GM18907 (cell line): ENCODE measurements around the gene ATOSA.

Experiments
- ATAC-seq: cut with Tn5 transposase; IDR thresholded peaks from one replicate; pipeline ENCODE4 v1.9.1; 2021; ENCODE audit warnings: mild to moderate bottlenecking, moderate library complexity; ENCODE audit not compliant: unreplicated experiment

Gene ATOSA, protein sequence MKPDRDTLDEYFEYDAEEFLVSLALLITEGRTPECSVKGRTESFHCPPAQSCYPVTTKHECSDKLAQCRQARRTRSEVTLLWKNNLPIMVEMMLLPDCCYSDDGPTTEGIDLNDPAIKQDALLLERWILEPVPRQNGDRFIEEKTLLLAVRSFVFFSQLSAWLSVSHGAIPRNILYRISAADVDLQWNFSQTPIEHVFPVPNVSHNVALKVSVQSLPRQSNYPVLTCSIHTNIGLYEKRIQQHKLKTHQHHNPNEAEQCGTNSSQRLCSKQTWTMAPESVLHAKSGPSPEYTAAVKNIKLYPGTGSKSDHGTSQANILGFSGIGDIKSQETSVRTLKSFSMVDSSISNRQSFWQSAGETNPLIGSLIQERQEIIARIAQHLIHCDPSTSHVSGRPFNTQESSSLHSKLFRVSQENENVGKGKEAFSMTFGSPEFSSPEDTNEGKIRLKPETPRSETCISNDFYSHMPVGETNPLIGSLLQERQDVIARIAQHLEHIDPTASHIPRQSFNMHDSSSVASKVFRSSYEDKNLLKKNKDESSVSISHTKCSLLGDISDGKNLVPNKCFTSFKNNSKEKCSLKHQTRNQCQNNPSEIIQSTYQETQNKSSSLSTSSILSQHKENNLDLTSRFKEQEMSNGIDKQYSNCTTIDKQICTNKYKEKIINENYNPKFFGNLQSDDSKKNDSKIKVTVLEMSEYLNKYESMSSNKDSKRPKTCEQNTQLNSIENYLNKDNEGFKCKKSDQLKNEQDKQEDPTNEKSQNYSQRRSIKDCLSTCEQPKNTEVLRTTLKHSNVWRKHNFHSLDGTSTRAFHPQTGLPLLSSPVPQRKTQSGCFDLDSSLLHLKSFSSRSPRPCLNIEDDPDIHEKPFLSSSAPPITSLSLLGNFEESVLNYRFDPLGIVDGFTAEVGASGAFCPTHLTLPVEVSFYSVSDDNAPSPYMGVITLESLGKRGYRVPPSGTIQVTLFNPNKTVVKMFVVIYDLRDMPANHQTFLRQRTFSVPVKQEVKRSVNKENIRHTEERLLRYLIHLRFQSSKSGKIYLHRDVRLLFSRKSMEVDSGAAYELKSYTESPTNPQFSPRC

DNA sequence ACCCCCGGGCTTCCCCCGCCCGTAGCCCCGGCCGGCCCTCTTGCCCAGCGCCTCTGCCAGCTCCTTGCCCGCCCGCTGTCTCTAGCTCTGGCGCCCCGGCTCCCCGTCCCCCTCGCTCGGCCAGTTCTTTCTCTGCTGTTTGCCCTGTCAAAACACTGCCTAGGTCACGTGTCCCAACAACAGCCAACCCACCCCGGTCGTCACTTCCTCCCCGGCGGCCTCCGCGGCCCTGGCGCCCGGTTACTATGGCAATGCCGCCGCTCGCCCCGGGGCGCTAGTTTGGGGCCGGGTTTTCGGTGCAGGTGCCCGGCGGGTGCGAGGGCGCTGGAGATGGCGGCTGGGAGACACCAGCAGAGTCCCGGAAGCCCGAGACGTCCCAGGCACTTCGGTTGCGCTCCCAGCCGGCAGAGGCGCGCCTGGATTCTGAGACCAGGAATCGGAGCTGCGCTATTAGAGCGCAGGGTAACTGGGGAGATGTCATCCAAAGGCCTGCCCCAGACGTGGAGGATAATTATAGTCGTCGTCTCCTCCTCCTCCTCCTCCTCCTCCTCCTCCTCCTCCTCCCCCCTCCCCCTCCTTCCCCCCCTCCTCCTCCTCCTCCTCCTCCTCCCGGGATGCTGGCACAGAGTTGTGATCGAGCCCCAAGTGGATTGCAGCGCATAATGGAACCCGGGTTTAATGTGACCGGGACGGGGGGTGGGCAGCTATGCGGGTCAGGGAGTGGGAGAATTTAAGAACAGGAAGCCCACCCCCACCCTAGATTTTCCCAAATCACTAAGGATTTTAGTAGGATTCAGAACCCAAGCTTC, at the start of gene ATOSA:
Gene ATOSA, minus strand, starts transcription at position 157 of the 809 bp plus-strand sequence. CDS start 1,367 bp downstream, outside the sequence.
- ATAC-seq, result peak; percentile 75

DNA sequence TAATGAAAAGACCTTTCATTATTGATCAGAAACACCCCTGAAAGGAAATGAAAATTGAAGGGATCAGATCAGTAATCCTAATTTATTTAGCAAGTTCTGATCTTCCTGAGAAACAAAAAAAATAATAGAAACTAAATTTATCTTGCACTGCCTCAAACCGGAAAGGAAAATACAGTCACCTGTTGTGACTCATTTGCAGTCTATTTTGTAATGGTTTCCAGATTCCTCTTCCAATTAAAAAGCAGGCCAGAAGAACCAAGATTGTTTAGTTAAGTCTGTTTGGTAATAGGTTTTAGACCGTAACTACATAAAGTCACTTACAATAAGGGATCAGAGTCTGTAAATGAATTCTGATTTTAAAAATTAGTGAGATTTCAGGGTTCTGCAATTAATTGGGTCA, 49.7 kb upstream of the ATOSA start:
- no peak for ATAC-seq

DNA sequence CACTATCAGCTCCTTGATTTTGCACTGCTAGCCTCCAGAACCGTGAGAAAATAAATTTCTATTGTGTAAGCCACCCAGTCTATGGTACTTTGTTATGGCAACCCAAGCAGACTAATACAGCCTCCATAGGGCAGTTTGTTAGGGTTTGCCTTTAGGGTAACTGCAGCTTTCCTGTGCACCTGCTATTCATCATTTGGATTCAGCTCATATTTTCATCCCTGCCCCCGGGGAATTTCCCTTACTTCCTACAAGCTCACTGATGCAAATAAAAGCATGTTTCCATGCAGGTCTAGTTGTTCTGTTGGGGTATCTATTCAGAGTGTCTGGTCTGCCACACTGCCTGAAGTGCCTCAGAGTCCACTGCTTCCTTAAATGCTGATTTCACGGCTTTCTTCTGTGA, 48.6 kb upstream of the ATOSA start:
- no peak for ATAC-seq

DNA sequence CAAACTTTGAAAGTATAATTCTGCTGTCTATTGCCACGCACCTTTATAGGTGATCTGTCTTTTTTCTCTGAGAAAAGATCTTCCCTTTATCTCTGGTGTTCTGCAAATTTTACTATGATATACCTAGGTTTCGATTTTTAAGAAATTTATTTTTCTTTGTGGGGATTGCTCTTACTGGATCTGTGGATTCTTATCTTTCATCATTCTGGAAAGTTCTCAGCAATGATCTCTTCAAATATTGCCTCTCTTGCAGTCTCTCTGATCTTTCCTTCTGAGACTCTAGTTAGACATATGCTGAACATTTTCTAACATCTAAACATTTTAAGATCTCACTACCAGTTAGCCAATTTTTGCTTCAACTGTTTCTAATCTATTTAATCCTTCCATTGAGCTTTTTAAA, 47.0 kb upstream of the ATOSA start:
- no peak for ATAC-seq

DNA sequence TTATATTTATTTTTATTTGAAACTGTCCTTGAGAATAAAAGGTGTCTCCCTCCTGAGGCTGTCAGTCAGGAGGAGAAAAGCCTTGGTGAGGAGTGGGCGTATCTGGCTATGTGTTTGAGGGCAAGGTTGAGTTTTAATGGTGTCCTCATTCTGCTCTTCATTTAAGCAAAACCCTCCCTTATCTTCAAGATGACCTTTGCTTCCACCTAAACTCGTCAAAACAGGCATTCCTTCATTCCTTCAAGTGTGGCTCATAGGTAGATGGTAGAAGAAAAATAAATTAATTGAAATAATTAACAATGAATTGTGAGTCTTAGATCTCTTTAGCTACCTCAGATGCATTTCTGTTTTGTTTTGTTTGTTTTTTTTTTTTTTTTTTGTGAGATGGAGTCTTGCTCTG, 39.4 kb upstream of the ATOSA start:
- ATAC-seq, result no peak

DNA sequence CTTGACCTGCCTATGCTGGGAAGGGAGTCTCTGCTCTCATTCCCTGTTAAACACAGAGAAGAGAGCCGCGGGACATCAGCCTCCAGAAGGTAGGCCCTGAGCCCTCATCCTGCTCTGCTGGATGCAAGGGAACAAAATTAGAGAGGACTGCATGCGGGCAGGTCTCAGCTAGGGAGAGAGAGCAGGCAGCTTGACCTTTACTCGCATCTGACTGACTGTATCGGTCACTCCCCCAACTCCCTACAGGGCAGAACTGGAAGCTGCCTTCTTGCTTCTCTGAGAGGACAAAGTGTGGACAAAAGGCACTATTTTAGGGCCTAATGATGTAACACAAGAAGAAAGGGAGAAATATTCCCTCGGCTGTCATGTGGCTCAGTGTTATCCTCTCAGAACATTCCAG, 38.7 kb upstream of the ATOSA start:
- ATAC-seq, result no peak

DNA sequence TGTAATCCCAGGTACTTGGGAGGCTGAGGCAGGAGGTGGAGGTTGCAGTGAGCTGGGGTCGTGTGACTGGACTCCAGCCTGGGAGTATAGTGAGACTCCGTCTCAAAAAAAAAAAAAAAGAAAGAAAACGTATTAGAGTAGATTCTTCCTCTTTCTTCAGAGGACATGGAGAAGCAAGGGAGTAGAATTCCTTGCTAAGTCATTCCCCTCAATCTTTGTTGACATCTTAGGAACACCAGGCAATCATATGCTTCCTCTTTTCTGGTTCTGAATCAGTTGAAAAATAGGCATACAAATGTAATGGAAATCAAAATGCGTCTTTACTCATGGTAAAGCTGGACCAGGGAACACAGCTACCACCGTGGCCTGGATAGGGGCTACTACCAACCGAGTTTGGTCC, 38.3 kb upstream of the ATOSA start:
- ATAC-seq, result no peak

DNA sequence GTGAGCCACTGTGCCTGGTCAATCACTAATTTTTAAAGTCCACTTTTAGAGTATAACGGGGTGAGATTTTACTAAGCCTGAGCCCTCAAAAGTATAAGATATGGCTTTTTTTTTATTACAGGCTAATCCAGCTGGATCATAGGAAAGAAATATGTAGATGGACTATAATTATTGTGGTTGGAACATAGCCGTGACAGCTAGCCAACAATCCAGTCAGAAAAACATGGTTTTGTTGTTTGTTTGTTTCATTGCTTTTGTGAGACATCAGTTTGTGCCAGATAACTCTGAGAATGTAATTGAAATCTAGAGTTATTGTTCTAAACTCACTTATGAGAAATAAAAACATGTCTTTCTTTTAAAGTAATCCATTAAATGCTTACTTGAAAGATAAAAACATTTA, 37.3 kb upstream of the ATOSA start:
- ATAC-seq, result no peak

DNA sequence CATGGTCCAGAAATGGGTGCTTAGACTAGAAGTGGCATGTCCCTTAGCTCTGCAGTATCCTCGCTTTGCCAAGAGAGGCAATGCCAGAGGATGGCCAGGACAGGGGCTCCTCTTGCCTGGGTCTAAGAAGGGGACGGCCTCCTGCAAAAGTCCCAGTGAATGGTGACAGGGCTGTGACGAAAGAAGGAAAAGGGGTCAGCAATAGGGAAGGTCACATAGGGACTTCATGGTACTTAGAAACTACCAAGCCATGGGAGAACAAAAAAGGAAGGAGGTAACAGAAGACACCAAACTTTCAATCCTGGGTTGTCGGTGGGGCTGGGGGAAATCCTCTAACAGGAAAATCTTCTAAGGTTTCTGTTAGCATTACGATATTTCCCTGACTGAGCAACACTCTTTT, 36.2 kb upstream of the ATOSA start:
- ATAC-seq, result no peak

DNA sequence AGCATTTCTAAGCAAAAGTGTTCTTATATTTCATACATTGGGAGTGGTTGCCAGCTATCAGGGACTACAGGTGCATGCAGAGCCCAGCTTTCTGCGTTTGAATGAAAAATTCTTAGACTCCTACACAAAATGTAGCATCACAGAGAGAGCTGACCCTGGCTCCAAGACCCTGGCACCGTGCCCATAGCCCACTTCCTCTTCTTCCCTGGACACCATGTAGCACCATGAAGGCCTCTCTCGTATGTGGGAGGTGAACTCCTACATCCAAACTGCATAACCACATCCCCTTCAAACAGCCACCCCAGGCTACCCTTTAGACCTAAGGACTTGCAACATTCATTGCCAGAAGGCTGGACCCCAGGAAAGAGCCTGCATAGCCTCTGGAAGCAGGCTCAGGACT, 35.8 kb upstream of the ATOSA start:
- ATAC-seq, result no peak

DNA sequence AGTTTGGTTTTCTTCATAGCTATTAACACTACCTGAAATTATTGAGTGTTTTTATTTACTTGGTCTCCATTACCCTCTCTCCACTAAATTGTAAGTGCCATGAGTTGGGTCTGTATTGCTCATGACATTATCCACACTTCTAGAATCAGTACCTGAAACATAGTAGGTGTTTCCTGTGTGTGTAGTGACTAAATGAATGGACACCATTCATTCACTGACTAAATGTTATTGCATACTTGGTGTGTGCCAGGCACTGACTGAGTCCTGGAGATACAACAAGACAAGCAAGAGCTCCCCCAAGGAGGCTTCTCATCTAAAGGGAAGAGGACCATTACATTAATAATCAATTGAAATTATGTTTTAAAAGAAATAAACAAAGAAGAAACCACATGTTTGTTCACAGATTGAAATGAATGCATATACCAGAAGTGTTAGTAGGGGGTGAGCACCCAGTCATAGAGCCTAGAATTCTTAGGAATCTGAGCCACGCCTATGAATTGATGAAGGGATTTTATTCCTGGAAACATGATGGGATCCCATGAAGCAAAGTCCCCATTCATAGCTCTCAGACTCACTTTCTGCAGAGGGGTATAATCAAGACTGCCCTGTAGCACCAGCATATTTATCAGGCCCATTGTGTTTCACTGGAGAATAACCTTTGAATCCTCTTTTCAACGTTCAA, 31.7 kb upstream of the ATOSA start:
- ATAC-seq, result no peak

DNA sequence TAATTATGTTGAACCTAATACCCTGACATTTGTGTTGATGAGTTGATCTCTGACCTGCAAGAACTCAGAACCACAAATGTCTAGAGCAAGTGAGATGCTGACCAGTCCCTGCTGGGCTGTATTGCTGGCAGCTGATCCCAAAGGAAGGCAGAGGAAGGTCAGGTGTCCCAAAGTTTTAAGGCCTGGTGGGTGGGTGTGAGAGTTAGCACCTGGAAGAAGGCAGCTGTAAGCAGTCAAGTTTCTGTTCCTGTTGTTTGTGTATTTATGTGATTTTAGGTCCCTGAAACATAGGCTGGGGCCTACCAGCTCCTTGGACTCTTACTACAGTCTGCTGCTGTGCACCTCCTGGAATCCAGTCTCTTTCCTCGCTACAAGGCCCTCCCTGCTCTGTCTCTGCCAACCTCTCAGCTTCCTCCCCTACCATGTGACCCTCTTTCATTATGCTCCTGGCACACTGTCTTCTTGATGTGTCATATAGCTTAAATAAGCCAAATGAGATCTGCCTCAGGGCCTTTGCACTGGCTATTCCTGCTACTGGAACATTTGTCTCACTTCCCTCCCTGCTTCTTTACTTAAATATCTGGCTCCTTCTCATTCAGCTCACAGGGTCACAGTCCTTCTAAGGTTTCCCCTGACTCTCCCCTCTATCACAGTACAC, 31.0 kb upstream of the ATOSA start:
- ATAC-seq, result peak; percentile 56

DNA sequence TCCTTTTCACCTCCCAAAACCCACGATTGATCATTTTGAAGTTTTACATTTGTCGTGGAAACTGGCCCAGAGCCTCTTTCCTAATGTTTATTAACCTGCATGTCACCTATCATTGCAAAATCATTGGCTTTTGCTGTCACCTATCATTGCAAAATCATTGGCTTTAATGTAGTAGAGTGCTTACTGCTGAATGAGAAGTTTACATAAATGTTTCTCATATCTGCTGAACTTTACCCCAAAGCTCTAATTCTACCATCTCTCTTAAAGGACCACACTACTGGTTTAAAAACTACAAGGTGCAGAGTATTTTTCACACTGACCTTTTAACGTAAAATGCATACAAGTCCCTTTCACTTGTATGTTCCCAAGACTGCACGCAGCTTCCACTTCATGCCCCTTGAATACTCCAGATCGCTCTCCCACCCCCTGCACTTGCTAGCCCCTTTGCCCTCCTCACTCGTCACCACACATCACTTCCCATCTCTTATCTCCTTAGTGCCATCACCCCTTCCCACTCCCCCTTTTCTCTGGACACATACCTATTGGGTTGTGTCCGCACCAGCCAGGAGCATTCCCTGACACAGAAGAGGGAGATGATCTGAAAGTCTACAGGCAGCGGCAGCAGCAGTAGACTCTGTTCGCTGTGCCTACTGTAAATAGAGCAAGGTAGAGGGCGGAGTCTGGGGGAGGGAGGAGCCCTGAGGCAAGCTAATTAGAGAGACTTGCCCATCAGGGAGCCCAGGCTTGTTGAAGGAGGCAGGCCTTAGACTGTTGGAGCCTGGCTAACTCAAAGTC, 30.2 kb upstream of the ATOSA start:
- ATAC-seq, result peak; percentile 95

DNA sequence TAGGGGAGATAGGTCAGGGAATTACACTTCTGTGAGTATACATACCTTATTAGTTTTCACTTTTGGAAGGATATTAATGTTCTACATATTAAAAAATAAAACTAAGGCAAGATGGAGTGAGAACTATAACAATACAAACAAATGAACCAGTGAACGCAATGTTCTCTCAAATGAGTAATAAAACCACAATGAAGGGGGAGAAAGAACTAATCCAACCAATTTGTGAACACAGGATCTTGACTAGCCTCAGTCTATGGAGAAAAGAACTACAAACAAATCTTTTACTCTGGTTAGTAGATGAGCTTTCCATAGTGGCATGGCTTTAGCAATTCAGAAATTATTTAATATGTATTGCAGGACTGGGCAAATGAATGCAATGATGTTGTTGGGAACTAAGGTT, 26.9 kb upstream of the ATOSA start:
- ATAC-seq, result no peak

DNA sequence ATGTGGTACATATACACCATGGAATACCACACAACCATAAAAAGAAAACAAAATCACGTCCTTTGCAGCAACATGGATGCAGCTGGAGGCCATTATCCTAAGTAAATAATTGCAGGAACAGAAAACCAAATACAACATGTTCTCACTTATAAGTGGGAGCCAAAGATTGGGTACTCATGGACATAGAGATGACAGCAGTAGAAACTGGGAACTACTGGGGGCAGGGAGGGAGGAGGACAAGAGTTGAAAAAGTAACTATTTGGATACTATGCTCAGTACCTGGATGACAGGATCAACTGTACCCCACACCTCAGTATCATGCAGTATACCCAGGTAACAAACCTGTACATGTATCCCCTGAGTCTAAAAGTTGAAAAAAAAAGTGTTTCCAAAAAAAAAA, 23.2 kb upstream of the ATOSA start:
- no peak for ATAC-seq

DNA sequence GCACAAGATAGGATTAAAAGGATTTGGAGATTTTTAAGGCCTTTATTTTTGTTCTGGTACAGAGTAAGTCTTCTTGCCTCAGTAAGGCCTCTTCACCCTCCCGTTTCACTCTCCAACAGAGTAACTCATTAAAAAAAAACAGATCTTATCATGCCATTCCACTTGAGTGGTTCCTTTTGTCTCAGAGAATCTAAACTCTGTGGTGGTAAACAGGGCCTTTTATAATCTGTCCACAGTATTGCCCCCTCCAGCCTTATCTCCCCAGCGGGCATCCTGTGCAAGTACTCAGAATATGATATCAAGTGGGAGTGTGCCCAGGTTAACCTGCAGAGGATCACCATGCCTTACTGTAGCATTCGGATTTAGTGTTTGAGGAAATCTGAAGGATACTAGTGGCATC, 20.3 kb upstream of the ATOSA start:
- ATAC-seq, result no peak

DNA sequence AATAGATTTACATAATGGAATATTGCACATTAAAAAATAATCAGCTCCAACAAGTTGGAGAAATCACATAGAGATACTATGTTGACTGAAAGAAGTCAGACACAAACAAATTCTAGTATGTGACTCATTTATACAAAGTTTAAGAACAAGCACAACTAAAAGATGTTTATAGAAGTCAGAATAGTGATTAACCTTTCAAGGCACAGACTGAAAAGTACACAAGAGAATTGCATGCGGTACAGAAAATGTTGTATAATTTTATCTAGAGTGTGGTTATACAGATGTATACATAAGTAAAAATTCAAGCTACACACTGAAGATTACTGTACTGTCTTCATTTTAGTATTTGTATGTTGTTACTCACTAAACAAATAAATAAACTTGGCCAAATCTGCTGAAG, 19.3 kb upstream of the ATOSA start:
- no peak for ATAC-seq

DNA sequence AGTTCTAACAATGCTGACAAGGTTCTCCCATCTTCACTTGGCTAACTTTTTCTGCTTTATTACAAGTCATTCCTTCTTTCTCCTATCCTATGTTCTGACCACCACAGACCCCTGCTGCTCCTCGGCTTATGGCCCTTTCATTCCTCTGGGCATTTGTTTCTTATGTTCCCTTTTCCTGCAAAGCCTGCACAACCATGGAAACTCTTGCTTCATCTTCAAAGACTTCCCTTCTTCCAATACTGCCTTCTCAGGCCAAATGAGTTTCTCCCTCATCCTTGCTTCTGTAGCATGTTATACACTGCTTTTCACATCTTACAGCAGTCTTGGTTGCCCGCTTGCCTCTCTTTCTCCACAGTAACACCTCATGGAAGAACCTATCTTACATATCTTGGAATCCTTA, 17.9 kb upstream of the ATOSA start:
- no peak for ATAC-seq

DNA sequence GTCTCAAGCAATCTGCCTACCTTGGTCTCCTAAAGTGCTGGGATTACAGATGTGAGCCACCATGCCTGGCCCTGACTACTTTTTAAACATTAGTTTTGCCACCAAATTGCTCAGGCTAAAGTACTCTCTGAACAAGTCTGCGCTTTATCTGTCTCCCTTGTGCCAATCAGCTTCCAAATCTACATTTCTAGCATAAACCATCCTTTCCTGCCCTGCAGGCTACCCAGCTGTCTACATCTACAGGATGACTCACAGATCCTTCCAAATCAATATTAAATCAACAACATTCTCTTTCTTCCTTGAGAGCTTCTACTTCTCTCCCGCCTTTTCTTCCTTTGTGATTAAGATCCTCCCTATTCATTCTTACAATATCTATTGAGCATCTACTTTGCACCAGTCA, 16.0 kb upstream of the ATOSA start:
- ATAC-seq, result no peak
